Stimulated activated CD4-positive, alpha-beta T cell treated with anti-CD3 and anti-CD28 coated beads, Interleukin-2, amount 100 ng/mL, for 24 hours (primary cell): ENCODE measurements around the gene KDM2A.
"Not testable (repeated sequence)": the region's sequence is repeated elsewhere in the genome, so short reads cannot be mapped to it uniquely, and the experiment has no call there.

Experiments used
- DNase-seq, 2 donors: peaks; one replicate each; pipeline ENCODE4 v3.0.0-alpha.2; 2020

KDM2A gene

GRCh38 chr11:67174311-67174710 lies 55.2 kb downstream of the KDM2A start:
- no peak for DNase-seq

DNA sequence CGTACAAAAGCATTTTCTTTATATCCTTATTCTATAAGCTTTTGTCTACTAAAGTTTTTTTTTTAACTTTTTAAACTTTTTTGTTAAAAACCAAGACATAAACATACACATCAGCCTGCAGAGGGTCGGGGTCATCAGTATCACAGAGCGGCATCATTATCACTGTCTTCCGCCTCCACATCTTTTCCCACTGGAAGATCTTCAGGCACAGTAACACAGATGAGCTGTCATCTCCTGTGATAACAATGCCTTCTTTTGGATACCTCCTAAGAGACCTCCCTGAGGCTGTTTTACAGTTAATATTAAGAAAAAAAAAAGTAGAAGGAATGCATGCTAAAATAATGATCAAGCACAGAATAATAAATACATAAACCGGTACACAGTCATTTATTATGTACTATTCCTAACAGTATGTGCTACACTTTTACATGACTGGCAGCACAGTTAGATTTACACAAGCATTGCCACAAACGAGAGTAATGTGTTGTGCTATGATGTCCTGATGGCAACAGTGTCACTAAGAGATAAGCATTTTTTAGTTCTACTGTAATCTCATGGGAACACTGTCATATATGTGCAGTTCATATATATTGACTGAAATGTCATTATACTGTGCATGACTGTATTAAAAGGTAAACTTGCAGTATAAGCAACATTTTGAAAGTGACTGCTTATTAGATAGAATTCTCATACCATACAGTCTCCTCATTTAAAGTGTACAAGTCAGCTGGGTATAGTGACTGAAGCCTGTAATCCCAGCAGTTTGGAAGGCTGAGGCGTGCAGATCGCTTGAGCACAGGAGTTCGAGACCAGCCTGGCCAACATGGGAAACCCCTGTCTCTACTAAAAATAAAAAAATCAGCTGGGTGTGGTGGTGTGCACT lies 58.6 kb downstream of the KDM2A start:
- no peak for DNase-seq

DNA sequence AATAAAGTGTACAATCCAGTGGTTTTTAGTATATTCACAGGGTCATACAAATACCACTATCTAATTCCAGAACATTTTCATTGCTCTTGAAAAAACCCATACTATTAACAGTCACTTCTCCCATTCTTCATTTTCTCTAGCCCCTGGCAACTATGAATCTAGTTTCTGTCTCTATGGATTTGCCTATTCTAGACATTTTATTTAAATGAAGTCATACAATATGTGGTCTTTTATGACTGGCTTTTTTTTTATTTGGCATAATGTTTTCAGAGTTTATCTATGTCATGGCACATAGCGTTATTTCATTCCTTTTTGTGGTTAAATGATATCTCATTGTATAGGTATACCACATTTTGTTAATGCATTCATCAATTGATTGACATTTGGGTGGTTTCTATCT lies 59.4 kb downstream of the KDM2A start:
- no peak for DNase-seq

DNA sequence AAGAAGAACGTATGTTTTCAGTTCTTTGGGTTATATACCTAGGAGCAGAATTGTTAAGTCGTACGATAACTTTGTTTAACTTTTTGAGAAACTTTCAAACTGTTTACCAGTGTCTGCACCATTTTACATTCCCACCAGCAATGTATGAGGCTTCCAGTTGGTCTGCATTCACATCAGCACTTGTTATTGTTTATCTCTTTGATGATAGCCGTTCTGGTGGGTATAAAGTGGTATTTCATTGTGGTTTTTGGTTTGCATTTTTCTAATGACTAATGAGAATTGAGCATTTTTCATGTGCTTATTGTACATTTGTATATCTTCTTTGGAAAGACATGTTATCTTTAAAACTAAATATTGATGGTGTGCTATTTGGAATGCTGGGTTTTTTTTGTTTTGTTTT lies 59.8 kb downstream of the KDM2A start:
- no peak for DNase-seq

DNA sequence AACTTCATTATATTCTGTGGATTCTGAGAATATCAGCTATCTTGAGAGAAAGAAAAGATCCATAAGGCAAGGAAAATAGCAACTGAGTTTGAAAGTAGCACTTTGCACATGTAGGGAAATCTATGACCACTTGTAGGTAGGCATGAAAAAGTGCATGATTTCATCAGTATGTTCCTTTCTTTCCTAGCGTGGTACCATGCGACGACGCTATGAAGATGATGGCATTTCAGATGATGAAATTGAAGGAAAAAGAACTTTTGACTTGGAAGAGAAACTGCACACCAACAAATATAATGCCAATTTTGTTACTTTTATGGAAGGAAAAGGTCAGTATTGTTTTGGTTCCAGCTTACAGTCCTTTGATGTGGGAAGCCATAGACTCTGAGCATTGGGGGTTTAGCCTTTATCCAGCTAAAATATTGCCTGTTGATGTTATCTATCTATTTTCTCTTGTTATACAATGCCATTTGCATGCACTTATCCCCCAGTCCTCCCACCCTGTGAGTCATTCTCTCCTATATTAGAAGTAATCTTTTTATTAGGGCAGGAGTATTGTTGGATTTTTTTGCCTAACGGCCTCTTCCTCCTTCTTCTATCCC lies 60.9 kb downstream of the KDM2A start:
- no peak for DNase-seq

DNA sequence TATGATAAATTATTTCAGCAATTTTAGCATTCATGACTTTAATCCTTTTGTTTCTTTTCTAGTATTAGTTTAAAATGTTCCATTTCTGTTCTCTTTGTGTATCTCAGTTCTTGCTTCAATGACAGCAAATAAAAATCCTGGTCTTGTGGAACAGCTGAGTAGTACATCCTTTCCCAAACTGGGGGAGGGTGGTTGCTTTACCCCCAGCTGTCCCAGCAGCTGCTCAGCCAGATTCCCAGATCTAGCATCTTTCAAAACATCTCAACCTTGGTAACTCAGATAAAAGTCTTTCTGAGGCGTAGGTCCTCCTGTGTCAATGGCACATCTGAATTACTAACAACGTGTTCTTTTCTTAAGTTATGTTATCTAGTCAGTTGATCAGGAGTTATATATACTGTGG lies 75.0 kb downstream of the KDM2A start:
- DNase-seq, result no peak

- DNase-seq, result no peak
These were observed 77.0 kb downstream of the KDM2A start for GRCh38 chr11:67195971-67196456.

GRCh38 chr11:67197606-67198005 lies 78.5 kb downstream of the KDM2A start:
- DNase-seq, result no peak

DNA sequence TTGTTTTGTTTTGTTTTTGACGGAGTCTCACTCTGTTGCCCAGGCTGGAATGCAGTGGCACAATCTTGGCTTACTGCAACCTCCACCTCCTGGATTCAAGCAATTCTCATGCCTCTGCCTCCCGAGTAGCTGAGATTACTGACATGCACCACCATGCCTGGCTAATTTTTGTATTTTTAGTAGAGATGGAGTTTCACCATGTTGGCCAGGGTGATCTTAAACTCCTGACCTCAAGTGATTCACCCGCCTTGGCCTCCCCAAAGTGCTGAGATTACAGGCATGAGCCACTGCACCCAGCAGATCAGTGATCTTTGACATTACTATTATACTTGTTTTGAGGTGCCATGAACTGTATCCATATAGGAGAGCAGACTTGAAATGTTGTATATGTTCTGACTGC lies 79.7 kb downstream of the KDM2A start:
- DNase-seq, result not testable (repeated sequence)

GRCh38 chr11:67199751-67200150 lies 80.7 kb downstream of the KDM2A start:
- DNase-seq, result no peak

DNA sequence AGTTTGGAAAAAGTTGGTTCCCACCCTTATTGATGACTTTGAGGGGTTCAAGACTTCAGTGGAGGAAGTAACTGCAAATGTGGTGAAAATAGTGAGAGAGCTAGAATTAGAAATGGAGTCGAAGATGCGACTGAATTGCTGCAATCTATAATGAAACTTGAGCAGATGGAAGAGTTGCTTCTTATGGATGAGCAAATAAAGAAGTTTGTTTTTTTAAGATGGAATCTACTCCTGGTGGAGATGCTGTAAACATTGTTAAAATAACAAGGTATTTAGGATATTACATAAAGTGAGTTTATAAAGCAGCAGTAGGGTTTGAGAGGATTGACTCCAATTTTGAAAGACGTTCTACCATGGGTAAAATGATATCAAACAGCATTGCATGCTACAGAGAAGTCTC lies 83.0 kb downstream of the KDM2A start:
- no peak for DNase-seq

- DNase-seq, result no peak
These were observed 85.8 kb downstream of the KDM2A start for GRCh38 chr11:67204822-67205221.

DNA sequence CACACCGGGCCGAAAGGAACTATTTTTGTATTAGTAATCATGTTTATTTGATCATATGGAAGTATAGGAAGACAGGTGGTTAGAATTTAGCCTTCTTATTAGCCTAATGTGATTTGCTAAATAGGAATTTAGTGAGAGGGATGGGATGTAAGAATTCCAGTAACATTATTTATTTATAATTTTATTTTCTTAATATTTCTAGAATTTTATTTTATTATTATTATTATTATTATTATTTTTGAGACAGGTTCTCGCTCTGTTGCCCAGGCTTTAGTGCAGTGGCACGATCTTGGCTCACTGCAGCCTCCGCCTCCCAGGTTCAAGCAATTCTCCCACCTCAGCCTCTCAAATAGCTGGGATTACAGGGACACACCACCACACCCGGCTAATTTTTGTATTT lies 90.2 kb downstream of the KDM2A start:
- DNase-seq, result not testable (repeated sequence)

- no peak for DNase-seq
These were observed 92.8 kb downstream of the KDM2A start for GRCh38 chr11:67211656-67212436.

DNA sequence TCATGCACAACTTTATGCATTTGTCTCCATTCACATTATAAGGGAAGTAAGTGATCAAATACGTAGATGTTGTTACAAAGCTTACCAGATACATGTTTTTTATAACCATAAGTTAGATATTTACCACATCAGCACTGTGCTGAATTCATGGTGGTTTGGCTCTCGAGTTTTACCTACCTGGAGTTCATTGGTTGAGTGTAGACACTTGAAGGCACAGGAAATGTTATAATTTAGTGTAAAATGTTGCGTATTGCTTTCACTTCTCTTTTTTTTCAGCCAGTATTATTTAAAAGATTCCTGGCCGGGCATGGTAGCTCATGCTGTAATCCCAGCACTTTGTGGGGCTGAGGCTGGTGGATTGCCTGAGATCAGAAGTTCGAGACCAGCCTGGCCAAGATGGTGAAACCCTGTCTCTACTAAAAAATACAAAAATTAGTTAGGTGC lies 94.1 kb downstream of the KDM2A start:
- no peak for DNase-seq

DNA sequence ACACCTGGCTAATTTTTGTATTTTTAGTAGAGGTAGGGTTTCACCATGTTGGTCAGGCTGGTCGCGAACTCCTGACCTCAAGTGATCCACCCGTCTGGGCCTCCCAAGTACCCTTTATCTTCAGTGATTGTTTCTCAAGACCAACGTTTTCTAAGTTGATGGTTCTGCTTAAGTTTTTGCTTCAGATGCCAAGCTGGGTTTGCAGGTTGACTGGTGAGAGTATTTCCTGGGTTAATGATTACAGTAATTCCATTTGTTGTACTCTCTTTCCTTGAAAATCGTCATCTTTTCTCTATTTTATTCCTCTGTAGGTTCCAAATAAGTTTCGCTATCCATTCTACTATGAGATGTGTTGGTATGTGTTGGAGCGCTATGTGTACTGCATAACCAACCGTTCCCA lies 108.7 kb downstream of the KDM2A start:
- no peak for DNase-seq

- DNase-seq, result no peak
These were observed 111.3 kb downstream of the KDM2A start for GRCh38 chr11:67230406-67230805.

GRCh38 chr11:67230886-67231285 lies 111.8 kb downstream of the KDM2A start:
- no peak for DNase-seq

GRCh38 chr11:67233584-67234190 lies 114.6 kb downstream of the KDM2A start:
- no peak for DNase-seq

DNA sequence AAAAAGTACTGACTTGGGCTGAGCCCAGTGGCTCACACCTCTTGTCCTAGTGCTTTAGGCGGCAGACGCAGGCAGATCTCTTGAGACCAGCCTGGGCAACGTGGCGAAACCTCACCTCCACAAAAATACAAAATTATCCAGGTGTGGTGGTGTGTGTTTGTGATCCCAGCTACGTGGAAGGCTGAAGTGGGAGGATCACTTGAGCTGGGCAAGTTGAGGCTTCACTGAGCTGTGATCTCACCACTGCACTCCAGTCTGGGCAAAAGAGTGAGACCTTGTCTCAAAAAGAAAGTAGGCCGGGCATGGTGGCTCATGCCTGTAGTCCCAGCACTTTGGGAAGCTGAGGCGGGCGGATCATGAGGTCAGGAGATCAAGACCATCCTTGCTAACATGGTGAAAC lies 115.5 kb downstream of the KDM2A start:
- DNase-seq, result not testable (repeated sequence)

GRCh38 chr11:67237574-67237973 lies 118.5 kb downstream of the KDM2A start:
- no peak for DNase-seq

GRCh38 chr11:67238894-67239782 lies 120.1 kb downstream of the KDM2A start:
- no peak for DNase-seq
